ENCODE results near the gene FPR3. TPM values are rescaled to one million over a fixed set of nuclear protein-coding genes. Genes with fewer than 3 reads are reported as not detected.

The FPR3 gene
- total and polyA plus RNA-seq, 2 experiments from 2014 or later, result not detected

DNA sequence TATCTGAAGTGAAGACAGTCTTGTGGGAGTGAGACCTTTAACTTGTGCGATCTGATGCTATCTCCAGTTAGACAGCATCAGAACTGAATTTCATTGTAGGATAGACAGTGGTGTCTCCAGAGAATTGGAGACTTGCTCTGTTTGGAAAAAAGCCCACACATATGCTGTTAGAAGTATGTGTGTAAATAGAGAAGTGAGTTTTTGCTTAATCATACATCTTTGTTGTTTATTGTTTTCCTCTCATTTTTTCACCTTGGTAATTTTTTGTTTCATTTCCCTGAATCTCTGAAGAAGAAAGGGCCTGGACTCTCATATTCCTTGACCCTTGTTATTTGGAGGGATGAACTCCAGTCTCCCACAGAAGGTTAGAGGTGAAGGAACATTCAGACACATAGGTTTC is 21.8 kb downstream of the FPR3 start:
- Histone ChIP-seq H3F3A (replicated peaks; ENCODE audit: low read depth) (no peaks in the 10 kb centered on the region), H4K20me1 (replicated peaks; ENCODE audit: insufficient read depth) (no peaks in the 10 kb centered on the region), H3K27ac (ENCODE audit: low read depth) (no peak overlapping the region), H3K4me2 (no peak overlapping the region), H3K4me3 (no peak overlapping the region), H3K4me1 (ENCODE audit: insufficient read depth) (peaks cover 7% of the 10 kb centered on the region; the same call in 1 of the 2 replicates), H3K9me2 (ENCODE audit: insufficient read depth) (peaks cover 22% of the 10 kb centered on the region), H3K36me3 (ENCODE audit: insufficient read depth) (no peaks in the 10 kb centered on the region; the same call in 1 of the 2 replicates), H2AFZ (no peak overlapping the region), H3K27me3 (ENCODE audit: insufficient read depth) (no peaks in the 10 kb centered on the region), H3K79me2 (replicated peaks; ENCODE audit: insufficient read depth) (no peaks in the 10 kb centered on the region)
- Mint-ChIP-seq H3K4me1 (no peaks in the 10 kb centered on the region), H3K36me3 (ENCODE audit: low read depth) (peaks cover 28% of the 10 kb centered on the region), H3K9me3 (peaks cover 83% of the 10 kb centered on the region), H3K27me3 (ENCODE audit: insufficient read depth, low read depth, poor library complexity) (peaks cover 3% of the 10 kb centered on the region), H3K27ac (no peak overlapping the region), H3K4me3 (no peak overlapping the region)
- TF ChIP-seq EZH2 (IDR thresholded peaks at IDR 0.05; ENCODE audit: low read depth, unreplicated experiment) (no peak), ZNF331 (CRISPR knock-in tag; IDR thresholded peaks at IDR 0.05; ENCODE audit: low read depth) (no peak), ETS1 (IDR thresholded peaks at IDR 0.05) (no peak), CTCF (conservative IDR thresholded peaks at IDR 0.05; ENCODE audit: low read depth in 2 of 2) (no peak), JUNB (IDR thresholded peaks at IDR 0.05; ENCODE audit: unreplicated experiment) (no peak), NANOG (IDR thresholded peaks at IDR 0.05; ENCODE audit: borderline replicate concordance) (no peak), EZH2phosphoT487 (IDR thresholded peaks at IDR 0.05; ENCODE audit: unreplicated experiment) (no peak), STAT1 (IDR thresholded peaks at IDR 0.05; ENCODE audit: unreplicated experiment) (no peak), POLR2AphosphoS5 (IDR thresholded peaks at IDR 0.05; ENCODE audit: low read depth) (no peak), ZNF114 (CRISPR knock-in tag; IDR thresholded peaks at IDR 0.05) (no peak), CREB1 (CRISPR knock-in tag; IDR thresholded peaks at IDR 0.05; ENCODE audit: low read depth) (no peak)
- TF ChIP-seq, protein P1, sequence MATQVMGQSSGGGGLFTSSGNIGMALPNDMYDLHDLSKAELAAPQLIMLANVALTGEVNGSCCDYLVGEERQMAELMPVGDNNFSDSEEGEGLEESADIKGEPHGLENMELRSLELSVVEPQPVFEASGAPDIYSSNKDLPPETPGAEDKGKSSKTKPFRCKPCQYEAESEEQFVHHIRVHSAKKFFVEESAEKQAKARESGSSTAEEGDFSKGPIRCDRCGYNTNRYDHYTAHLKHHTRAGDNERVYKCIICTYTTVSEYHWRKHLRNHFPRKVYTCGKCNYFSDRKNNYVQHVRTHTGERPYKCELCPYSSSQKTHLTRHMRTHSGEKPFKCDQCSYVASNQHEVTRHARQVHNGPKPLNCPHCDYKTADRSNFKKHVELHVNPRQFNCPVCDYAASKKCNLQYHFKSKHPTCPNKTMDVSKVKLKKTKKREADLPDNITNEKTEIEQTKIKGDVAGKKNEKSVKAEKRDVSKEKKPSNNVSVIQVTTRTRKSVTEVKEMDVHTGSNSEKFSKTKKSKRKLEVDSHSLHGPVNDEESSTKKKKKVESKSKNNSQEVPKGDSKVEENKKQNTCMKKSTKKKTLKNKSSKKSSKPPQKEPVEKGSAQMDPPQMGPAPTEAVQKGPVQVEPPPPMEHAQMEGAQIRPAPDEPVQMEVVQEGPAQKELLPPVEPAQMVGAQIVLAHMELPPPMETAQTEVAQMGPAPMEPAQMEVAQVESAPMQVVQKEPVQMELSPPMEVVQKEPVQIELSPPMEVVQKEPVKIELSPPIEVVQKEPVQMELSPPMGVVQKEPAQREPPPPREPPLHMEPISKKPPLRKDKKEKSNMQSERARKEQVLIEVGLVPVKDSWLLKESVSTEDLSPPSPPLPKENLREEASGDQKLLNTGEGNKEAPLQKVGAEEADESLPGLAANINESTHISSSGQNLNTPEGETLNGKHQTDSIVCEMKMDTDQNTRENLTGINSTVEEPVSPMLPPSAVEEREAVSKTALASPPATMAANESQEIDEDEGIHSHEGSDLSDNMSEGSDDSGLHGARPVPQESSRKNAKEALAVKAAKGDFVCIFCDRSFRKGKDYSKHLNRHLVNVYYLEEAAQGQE (IDR thresholded peaks at IDR 0.05; ENCODE audit: unreplicated experiment), result no peak
- TF ChIP-seq, protein P2, sequence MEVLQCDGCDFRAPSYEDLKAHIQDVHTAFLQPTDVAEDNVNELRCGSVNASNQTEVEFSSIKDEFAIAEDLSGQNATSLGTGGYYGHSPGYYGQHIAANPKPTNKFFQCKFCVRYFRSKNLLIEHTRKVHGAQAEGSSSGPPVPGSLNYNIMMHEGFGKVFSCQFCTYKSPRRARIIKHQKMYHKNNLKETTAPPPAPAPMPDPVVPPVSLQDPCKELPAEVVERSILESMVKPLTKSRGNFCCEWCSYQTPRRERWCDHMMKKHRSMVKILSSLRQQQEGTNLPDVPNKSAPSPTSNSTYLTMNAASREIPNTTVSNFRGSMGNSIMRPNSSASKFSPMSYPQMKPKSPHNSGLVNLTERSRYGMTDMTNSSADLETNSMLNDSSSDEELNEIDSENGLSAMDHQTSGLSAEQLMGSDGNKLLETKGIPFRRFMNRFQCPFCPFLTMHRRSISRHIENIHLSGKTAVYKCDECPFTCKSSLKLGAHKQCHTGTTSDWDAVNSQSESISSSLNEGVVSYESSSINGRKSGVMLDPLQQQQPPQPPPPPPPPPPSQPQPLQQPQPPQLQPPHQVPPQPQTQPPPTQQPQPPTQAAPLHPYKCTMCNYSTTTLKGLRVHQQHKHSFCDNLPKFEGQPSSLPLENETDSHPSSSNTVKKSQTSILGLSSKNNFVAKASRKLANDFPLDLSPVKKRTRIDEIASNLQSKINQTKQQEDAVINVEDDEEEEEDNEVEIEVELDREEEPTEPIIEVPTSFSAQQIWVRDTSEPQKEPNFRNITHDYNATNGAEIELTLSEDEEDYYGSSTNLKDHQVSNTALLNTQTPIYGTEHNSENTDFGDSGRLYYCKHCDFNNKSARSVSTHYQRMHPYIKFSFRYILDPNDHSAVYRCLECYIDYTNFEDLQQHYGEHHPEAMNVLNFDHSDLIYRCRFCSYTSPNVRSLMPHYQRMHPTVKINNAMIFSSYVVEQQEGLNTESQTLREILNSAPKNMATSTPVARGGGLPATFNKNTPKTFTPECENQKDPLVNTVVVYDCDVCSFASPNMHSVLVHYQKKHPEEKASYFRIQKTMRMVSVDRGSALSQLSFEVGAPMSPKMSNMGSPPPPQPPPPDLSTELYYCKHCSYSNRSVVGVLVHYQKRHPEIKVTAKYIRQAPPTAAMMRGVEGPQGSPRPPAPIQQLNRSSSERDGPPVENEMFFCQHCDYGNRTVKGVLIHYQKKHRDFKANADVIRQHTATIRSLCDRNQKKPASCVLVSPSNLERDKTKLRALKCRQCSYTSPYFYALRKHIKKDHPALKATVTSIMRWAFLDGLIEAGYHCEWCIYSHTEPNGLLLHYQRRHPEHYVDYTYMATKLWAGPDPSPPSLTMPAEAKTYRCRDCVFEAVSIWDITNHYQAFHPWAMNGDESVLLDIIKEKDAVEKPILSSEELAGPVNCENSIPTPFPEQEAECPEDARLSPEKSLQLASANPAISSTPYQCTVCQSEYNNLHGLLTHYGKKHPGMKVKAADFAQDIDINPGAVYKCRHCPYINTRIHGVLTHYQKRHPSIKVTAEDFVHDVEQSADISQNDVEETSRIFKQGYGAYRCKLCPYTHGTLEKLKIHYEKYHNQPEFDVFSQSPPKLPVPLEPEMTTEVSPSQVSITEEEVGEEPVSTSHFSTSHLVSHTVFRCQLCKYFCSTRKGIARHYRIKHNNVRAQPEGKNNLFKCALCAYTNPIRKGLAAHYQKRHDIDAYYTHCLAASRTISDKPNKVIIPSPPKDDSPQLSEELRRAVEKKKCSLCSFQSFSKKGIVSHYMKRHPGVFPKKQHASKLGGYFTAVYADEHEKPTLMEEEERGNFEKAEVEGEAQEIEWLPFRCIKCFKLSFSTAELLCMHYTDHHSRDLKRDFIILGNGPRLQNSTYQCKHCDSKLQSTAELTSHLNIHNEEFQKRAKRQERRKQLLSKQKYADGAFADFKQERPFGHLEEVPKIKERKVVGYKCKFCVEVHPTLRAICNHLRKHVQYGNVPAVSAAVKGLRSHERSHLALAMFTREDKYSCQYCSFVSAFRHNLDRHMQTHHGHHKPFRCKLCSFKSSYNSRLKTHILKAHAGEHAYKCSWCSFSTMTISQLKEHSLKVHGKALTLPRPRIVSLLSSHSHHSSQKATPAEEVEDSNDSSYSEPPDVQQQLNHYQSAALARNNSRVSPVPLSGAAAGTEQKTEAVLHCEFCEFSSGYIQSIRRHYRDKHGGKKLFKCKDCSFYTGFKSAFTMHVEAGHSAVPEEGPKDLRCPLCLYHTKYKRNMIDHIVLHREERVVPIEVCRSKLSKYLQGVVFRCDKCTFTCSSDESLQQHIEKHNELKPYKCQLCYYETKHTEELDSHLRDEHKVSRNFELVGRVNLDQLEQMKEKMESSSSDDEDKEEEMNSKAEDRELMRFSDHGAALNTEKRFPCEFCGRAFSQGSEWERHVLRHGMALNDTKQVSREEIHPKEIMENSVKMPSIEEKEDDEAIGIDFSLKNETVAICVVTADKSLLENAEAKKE (CRISPR knock-in tag; IDR thresholded peaks at IDR 0.05), result no peak
- no peak for ATAC-seq
- no peak for DNase-seq (ENCODE audit: low spot score)

Measured in GM23338 (cell line).